HFF-Myc (cell line): ENCODE measurements around the gene ZFPM1.

ENCODE experiments used
- DNase-seq: peaks from one replicate; pipeline ENCODE4 v3.0.0-alpha.2; 2011; ENCODE audit warnings: low read depth; ENCODE audit errors: extremely low read depth
- H3K4me3 ChIP-seq: replicated peaks from 2 replicates; pipeline ENCODE4 v1.5.1; 2011; ENCODE audit warnings: low read depth, mild to moderate bottlenecking, control low read depth, low read length
- TF ChIP-seq, protein P1 (sequence below): IDR thresholded peaks from 2 replicates; pipeline ENCODE4 v1.5.1; 2012; ENCODE audit warnings: mild to moderate bottlenecking, low read depth, low read length, control low read depth; ENCODE audit errors: missing control alignments

ZFPM1 gene

DNA sequence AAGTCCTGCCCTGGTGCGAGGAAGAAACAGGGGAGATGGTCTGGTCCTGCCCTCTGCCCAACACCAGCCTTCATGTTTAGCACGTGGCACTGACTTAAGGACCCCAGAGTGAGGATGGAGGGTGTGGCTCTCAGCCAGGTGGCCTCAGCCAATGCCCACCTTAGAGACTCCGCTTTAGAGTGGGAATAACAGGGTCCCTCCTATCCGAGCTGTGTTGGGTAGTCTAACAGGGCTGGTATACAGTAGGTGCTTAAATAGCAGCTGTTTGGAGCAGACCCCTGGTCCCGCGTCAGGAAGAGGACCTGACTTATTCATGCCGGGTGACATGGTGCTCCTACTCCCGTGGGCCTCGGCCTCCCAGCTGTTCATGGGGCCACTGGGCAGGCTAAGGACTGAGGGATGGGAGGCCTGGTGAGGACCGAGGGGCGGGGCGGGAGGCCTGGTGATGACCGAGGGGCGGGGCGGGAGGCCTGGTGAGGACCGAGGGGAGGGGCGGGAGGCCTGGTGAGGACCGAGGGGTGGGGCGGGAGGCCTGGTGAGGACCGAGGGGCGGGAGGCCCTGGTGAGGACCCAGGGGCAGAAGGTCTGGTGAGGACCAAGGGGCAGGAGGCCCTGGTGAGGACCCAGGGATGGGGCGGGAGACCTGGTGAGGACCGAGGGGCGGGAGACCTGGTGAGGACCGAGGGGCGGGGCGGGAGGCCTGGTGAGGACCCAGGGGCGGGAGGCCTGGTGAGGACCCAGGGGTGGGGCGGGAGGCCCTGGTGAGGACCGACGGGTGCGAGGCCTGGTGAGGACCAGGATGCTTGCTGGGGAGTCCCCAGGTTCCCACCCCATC is 7.6 kb downstream of the ZFPM1 start:
- no peak for DNase-seq
- TF ChIP-seq, protein P1, sequence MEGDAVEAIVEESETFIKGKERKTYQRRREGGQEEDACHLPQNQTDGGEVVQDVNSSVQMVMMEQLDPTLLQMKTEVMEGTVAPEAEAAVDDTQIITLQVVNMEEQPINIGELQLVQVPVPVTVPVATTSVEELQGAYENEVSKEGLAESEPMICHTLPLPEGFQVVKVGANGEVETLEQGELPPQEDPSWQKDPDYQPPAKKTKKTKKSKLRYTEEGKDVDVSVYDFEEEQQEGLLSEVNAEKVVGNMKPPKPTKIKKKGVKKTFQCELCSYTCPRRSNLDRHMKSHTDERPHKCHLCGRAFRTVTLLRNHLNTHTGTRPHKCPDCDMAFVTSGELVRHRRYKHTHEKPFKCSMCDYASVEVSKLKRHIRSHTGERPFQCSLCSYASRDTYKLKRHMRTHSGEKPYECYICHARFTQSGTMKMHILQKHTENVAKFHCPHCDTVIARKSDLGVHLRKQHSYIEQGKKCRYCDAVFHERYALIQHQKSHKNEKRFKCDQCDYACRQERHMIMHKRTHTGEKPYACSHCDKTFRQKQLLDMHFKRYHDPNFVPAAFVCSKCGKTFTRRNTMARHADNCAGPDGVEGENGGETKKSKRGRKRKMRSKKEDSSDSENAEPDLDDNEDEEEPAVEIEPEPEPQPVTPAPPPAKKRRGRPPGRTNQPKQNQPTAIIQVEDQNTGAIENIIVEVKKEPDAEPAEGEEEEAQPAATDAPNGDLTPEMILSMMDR = no peak

DNA sequence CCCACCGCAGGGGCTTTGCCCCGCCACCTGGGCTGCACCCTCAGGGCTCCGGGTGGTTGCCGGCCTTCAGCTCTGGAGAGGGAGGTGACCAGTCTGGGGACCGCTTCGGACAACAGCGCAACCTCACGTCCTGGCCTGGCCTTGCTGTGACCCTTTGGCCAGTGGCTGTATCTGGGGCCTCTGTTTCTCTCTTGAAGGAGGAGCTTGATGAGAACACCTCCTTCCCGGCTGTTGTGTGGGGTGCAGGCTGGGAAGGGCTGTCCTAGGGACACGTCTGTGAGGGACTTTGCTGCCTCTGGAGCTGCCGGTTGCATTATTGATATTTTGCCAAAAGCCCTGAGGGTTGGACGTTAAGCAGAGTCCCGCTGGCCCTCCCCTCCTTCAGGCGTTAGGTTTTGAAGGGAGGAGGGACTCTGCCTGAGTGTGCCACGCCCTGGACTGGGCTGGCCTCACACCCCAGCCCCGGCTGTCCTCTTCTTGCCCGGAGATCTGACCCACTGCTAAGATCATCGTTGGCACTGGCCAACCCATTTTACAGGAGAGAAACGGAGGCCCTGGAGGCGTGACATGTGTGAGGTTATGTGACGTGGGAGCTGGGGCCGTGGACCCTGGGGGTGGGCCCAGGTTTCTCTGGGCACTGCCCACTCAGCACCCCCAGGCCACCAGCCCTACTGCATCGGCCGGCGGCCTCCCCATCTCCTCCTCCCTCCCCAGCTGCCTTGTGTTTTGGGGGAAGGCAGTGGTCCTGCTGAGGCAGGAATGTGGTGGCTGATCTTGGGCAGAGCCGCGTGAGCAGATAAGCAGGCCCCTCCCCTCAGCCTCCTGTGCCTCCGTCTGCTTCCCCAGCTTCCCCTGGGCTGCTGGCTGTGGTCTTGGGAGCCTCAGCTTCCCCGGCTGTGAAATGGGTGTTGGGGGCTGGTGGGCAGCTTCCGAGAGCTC is 8.5 kb downstream of the ZFPM1 start:
- H3K4me3 ChIP-seq = no peak overlapping the region
- DNase-seq = no peak
- TF ChIP-seq, protein P1 = no peak

More for the DNA sequence above, 7.6 kb downstream of the ZFPM1 start:
- no peak overlapping the region for H3K4me3 ChIP-seq

DNA sequence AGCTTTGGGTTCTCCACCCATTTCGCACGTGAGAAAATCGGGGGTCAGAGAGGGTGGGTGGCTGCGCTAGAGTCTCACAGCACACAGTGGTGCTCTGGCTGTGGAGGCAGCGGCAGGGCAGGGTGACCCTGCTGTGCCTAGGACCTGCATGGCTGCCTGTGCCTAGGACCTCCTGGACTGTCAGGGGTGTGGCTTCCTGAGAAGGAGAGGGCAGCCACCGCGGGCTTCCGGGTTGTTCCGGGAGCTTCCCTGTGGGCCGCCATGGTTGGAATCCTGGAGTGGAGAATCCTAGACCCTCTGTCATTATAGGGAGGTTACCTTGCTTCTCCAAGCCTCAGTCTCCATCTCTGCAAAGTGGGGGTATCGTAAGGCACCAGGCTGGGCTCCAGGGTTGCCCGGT is 9.3 kb downstream of the ZFPM1 start:
- TF ChIP-seq, protein P1 = no peak

DNA sequence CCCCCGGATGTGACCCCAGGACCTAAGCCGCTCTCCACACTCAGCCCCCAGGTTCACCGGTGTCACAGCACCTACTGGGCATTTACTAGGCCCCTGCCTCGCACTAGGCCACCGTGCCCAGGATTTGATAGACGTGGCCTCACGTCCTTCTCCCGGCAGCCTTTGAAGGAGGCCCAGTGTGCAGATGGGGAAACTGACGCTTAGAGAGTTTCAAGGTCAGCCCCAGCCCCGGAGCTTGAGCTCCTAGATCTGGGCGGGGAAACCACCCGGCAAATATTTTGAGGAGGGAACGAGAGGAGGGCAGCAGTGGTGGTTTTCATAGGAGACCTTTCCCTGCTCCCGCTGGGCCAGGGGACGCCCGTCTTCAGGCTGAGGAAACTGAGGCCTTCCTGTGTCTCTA is 10.3 kb downstream of the ZFPM1 start:
- H3K4me3 ChIP-seq = no peak overlapping the region
- no peak for DNase-seq
- TF ChIP-seq, protein P1 = no peak

More for the DNA sequence above, 9.3 kb downstream of the ZFPM1 start:
- DNase-seq = no peak
- no peak overlapping the region for H3K4me3 ChIP-seq

DNA sequence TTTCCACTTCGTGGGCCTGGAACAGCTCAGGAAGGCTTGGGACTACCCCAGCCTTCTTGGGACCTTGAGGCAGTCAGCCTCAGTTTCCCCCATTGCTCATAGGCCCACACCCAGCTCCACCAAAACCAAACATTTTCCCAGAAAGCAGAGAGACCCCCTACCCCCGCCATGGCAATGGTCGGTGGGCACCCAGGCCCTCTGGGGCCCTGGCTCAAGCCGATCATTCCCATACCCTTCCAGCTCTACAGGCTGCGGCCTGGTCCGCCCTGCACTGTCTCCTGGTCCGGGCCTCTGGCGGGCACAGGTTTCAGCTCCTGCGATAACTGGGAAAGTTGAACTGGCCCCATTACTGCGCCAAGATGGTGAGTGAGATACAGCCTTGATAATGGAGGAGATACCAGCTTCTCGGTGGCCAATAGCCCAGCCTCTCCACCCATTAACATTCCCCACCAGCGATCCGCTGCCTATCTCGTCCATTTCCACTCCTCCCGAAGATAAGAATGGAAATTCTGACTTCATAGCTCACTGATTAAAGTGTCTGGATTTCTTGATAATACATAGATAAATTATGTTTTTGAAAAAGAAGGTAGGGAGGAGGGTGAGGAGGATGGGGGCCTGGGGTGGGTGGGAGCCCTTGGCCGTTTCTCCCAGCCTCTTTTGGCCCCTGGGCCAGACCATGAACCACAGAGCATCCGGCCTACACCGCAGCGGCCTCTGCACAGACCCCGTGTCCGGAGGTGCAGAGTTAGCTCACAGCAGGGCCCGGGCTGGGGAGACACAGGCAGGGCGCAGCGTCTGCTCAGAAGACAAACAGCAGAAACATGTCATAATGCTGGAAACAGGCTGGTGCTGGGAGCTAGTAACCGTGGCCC is 11.6 kb downstream of the ZFPM1 start:
- TF ChIP-seq, protein P1 = no peak
- no peak overlapping the region for H3K4me3 ChIP-seq
- no peak for DNase-seq

DNA sequence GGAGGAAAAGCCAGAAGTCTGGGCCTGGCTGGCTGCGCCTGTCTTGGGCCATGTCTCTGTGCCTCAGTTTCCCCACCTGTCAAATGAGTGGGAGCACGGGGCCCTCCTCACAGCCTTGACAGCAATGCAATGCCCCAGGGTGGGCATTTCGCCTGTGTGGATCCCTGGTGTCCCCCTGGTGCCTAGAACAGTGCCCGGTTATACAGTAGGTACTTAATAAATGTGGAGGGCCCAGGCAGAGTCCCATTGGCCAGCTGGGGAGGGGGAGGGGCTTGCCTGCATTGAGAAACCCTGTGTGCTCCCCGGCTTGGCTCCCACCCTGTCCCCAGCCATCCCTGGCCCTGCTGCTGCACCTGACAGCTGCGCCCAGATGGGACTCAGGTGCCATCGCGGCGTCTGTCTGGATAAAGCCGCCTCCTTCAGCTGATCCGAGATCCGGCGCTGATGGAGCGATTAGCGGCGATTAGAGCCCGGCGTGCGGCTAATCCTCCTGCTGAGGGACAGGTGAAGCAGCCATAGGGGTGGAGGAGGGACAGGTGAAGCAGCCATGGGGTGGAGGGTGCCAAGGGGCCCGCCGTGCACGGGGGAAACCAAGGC is 12.4 kb downstream of the ZFPM1 start:
- TF ChIP-seq, protein P1 = no peak
- no peak overlapping the region for H3K4me3 ChIP-seq
- no peak for DNase-seq
